ENCODE measurements around the gene FKBP8.

FKBP8 gene

GRCh38 chr19:18486746-18487145 is 56.6 kb downstream of the FKBP8 start:
- no peak for DNase-seq (ENCODE audit: low read depth in 3 of 3)

GRCh38 chr19:18484992-18485391 is 58.4 kb downstream of the FKBP8 start:
- DNase-seq (ENCODE audit: low read depth in 3 of 3), result no peak

GRCh38 chr19:18483119-18483890 is 60.1 kb downstream of the FKBP8 start:
- DNase-seq (ENCODE audit: low read depth in 3 of 3), result no peak
